Raji (cell line): ENCODE data around the gene SRPK2.

Experiments
- POLR2A ChIP-seq: IDR thresholded peaks from 2 replicates; pipeline ENCODE4 v1.6.1; 2011; ENCODE audit warnings: low read depth, low read length, control low read depth; ENCODE audit not compliant: insufficient read depth

SRPK2 gene

DNA sequence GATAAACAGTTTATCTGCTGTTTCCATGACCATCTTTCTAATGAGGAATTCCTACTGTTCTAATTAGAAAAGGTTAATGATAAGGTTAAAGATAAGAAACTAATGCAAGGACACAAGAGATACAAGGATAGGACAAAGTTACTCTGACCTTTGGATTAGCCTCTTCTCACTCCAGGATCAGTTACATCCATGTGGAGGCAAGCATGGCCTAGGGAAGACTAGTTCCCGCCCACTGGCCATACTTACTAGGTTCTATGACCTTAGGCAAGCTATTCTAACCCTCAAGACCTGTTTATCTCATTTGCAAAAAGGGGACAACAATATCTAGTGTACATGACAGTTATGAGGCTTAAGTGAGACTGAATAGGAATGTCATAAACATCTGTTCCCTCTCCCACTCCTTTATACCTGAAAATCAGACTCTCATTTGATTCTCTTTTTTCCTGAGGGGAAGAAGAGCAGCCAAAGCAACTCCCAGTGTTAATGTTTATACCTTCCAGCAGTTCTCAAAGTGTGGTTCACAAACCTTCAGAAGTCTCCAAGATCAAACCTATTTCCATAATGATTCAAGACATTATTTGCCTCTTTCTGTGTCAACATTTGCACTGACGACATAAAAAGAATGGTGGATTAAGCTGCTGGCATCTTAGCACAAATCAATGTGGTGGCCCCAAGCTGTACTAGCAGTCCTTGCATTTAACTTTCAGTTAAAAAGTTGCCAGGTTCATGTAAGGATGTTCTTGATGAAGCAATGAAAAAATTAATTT, 72.0 kb downstream of the SRPK2 start:
- TF ChIP-seq POLR2A = no peak

DNA sequence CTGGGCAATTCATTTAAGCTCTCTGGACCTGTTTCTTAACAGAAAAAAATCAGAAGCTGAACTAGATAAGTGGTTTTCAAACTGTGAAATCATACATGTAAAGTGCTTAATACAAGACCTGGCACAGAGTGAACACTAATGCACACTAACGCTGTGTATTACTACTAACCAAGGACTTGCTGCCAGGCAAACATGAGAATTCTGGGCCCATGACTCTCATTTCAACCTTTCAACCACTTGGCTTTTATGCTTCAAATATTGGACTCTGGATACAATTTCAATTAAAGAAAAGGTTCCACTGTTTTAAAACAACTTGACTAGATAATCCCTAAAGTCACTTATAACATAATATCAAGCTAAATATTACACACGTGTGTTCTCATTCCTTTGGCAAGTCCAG, 73.4 kb downstream of the SRPK2 start:
- no peak for TF ChIP-seq POLR2A

DNA sequence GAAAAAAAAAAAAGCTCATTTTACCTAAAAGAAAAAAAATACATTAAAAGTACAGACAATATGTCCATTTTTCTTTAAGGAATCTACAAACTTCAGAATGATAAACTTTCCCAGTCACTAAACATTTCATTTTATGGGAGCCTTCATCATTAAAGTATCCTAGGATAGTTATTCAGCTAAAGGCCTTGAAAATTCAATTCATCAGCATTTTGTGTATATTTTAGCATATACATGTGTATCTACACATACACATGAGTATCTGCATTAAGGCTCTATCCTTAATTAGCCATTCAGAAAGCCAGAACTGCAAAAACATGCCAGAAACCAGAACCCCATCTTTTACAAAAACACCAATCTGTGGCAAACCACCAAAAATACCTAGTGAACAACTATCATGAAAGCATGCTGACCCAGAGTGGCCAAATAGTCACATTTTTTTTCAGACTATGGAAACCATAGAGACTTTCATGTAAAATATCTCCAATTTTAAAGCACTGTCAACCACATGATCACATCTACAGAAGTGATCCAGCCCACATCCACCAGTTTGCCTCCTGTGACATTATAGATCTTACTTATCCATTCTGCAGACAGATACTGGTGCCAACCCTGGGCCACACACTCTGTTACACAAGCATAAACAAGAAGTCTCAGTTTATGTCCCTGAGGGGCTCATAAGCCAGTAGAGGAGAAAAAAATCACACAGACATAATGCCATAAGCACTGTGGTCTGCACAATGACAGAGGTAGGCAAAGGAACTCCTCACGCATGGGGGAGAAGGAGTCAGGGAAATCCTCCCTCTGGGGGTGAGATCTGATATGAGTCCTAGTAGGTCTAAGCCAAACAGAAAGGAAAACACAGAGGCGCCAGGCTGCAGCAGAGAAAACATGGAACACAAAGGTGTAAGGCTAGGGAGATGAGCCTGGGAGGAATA, 79.2 kb downstream of the SRPK2 start:
- no peak for TF ChIP-seq POLR2A

DNA sequence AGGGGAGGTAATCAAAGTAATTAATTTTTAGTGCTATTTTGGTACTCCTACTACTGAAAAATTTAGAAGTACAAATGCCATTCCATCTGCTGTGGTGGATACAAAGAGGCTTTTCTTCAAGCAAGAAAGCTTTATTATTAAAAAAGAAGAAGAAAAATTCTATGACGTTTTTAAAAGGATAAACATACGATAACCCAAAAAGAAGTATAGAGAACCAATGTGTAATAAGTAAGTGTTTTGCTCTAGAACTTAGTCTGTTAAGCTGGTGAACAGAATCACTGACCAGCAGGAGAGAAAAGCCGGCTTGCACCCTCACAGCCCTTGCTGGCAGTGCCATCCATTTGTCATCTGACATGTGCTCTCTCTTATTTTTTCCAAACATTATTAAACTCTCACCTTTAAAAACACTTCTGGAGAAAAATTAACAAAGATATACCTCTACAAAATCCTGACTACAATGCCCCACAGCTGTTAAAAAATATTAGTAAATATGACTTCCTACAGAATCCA, 81.5 kb downstream of the SRPK2 start:
- no peak for TF ChIP-seq POLR2A

DNA sequence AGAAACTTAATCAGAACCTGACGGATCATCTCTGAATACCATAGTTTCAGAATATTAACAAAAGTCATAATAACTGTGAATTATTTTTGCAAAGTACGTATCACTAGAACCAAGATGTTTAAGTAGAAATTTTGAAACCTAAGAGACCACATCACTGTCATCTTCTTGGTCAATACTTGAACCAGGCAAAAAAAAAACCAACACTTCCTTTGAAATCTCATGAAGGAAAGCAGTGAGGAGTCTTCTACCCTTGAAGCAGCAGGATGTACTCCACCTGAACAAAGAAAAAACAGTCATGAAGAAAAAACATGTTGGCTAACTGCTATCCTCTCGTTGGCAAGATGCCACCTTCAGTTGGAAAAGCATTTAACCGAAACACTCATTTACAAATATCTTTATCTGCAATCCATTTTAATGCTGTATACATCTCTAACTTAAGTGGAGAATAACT, 82.4 kb downstream of the SRPK2 start:
- TF ChIP-seq POLR2A = no peak

DNA sequence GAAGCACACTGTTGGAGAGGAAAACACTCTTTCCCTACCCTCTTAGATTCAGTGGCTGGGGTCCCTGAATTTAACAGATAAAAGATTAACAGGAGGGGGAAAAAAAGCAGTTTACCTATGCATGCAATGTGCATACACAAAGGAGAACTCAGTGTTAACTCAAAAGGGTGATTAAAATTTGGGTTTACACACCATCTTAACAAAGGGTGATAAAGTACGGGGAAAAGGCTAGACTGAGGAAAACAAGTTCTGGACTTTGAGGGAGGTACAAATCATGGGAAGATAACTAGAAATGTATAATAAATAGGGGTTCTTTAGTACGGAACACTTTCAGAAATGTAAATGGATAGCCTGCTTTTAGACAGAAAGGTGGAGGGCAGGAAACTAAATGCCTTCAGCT, 83.1 kb downstream of the SRPK2 start:
- no peak for TF ChIP-seq POLR2A

DNA sequence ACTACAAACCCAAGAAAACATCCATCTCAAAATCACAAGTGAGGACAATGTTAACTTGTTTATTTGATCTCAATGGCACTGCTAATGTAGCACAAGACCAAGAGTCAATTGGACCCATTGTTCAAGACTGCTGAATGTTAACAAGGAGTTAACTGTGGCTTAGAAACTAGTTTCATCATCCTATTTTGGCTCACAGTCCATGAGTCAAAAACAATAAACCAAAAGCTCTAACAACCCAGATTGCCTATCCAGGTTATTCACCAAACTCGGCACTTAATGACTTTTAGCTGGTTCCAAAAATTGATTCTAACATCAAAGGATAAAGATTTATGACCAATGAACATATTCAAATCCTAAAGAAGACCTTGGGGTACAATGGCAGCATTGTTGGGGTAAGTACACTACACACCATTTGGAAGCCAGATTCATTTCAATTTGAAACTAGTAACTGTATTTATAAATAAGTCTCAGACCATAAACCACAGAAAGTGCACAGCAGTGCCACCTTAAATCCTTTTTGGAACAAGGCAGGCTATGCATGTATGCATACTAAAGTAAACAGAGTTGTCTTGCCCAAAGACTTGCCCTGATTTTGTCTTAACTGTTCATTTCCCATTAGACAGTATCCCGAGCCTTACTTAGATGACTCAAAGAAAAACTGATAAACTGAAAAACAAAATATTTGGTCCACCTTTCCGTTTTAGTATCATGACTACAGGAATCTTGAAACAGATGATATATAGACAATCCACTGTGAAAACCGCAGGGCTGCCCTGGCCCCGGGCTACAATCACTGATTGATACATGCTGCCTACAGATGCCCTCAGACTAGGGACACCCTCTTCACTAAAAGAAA, 84.5 kb downstream of the SRPK2 start:
- TF ChIP-seq POLR2A = no peak

DNA sequence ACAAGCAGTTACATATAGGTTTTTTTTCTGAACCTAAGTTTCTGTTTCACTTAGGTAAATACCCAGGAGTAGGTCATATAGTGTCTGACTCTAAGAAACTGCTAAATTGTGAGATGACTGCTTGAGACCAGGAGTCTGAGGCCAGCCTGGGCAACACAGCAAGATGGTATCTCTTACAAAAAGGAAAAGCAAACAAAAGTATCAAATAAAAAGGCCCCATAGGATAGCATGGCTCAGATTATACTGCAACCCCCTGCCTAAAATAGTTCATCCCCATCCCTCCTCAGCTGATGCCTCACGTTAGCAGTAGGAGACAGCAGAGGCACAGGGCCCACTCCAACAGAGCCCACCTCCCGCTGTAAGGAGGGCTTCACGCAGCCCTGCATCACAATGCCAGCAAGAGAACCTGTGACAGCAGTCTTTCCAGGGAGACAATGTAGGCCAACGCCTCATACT, 90.3 kb downstream of the SRPK2 start:
- TF ChIP-seq POLR2A = no peak

DNA sequence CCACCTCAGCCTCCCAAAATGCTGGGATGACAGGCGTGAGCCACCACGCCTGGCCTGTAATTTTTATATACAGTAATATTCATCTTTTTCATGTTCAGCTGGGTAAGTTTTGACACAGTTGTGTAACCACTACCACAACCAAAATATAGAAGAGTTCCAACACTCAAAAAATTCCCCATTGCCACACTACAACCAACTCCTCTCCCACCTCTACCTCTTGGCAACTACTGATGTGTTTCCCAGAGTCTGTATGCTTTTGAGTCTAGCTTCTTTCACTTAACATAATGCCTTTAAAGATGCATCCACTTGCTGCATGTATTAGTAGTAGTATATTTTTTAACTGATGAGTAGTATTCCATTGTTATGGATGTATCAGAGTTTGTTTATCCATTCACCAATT, 90.7 kb downstream of the SRPK2 start:
- TF ChIP-seq POLR2A = no peak

DNA sequence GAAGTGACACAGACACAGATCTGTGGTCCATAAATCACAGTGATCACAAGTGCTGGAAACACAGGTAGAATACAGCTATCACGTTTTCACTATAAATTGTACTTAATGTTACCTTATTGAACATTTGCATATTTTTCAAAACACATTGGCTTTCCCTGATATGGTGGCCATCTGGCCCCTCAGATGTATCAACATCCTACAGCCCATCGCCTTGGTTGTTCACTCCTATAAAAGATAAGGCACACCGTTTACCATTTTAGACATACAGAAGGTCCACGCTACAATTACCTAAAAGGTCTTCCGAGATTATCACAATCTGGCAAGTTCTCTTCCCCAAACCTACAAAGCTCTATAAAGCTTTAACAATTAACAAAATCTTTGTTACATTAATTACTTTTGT, 91.4 kb downstream of the SRPK2 start:
- TF ChIP-seq POLR2A = no peak

DNA sequence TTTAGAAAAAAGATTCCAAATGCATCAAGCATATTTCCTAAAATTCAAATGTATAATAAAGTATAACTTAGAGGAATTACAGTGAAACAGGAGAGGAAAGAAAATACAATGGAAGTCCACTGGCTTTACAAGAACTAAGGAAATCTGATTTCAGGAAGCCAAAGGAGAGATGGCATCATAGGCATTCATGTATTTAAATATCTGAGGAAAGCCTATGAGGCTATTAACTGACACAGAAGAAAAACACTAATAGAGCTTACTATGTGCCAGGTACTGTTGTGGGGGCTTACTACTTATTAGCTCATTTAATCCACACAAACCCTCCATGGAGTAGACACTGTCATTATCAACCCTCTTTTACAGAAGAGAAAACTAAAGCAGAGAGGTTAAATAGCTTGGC, 92.2 kb downstream of the SRPK2 start:
- TF ChIP-seq POLR2A = no peak

DNA sequence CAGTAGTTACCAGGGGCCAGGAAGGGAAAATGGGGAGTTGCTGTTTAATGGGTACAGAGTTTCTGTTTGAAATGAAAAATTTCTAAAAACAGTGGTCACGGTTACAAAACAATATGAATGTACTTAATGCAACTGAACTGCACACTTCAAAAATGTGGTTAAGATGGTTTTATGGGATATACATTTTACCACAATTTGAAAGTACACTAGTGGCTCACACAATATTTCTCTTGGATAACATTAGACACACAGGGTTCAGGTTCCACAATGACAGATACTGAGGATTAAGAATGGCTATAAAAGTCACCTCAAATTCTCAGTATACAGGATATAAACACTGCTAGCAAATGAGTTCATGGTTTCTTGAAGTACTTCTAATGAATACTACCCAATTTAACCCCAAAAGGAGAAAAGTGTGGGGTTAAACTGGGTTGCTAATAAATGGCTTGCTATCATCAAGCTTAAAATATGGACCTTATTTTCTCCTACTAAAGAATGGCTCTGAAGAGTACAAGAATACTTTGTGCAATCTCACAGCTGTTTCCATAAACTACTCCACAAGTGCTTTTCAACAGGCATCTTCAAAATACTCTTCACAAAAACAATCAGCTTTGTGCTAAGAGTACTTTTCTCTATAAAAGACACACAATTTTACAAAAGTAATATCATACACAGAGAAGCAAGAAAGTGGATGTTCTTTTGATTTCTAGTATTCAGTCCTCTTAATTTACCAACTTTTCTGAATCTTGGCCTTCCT, 92.9 kb downstream of the SRPK2 start:
- TF ChIP-seq POLR2A = no peak

DNA sequence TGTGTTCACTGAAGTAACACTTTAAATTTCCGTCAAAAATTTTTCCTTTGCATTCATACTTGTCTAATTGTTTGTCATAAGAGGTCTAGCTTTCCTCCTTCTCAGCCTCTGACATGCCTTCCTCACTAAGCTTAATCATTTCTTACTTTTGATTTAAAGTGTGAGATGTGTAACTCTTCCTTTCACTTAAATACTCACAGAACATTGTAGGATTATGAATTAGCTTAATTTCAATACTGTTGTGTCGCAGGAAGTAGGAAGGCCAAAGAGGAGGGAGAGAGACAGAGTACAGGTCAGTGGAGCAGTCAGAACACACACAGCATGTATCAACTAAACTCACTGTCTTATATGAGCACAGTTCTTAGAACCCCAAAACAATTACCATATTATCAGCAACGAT, 99.0 kb downstream of the SRPK2 start:
- TF ChIP-seq POLR2A = no peak

DNA sequence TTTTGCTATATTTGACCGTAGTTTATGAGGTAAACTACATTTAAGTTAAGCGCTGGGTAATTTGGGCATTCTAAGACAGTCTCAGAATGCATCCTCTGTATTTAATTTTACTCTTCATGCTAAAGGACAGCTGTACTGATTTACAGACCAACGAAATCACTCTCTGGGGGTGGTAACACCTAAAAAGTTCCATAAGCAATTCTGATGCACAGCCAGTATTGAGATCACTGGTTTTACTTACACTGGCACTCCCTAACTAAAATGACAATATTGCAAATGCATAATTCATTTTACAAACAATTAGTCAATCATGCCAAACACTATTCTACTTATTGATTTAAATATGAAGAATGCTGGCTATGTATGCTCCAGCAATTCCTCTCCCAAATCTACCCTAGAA, 102.3 kb downstream of the SRPK2 start:
- no peak for TF ChIP-seq POLR2A
